GM18858 (cell line): ENCODE data around the gene SPRR2F.

Experiments used
- ATAC-seq: cut with Tn5 transposase; IDR thresholded peaks from one replicate; pipeline ENCODE4 v1.9.1; 2021; ENCODE audit not compliant: unreplicated experiment

Gene SPRR2F

GRCh38 chr1:153081736-153082135 is 31.6 kb downstream of the SPRR2F start:
- ATAC-seq = no peak

- no peak for ATAC-seq
Observed at GRCh38 chr1:153072806-153073726, 40.2 kb downstream of the SPRR2F start.

GRCh38 chr1:153071511-153071910 is 41.8 kb downstream of the SPRR2F start, which contains the start of gene SPRR2B:
Gene SPRR2B (minus strand): TSS chr1:153071611. CDS start chr1:153070839, 772 bp downstream.
- ATAC-seq = no peak

- ATAC-seq = no peak
Observed at GRCh38 chr1:153070243-153070642, 43.1 kb downstream of the SPRR2F start.
